HG02642 (cell line): Measurements from ENCODE around the gene PPT2.
"Not testable (repeated sequence)": the region's sequence is repeated elsewhere in the genome, so short reads cannot be mapped to it uniquely, and the experiment has no call there.

ENCODE experiments used
- ATAC-seq: cut with Tn5 transposase; IDR thresholded peaks from one replicate; pipeline ENCODE4 v1.9.1; 2021; ENCODE audit warnings: mild to moderate bottlenecking; ENCODE audit not compliant: unreplicated experiment, poor library complexity

Gene PPT2

DNA sequence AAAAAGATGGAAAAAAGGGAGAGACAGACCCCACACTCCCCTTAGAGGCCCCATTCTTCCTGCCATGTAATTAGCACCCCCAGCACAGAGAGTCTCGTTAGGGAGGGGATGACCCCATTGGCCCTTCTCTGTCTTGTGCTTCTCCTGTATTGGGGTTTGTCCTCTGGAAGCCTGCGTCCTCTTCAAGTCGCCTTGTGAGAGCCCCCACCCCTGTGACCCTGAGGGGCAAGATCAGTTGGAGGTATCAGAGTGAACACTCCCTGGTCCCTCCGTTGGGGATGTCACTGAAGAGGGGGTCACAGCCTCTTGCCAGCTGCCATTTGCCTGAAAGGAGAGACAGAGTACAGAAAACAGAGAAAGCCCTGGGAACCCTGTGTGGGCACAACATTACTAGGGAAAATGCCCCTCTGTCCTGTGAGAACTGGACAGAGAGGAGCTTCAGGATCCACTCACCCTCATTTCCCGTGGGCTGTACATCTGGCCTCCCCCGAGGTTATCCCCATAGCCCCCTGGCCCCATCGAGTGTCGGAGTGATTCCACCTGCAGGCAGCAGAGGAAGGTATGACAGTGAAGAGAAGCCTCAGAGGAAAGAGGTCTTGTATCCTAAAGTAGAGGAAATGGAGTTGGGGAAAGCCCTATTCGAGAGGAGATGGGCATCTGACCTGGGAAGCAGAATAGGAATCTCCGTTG is 32.4 kb downstream of the PPT2 start:
- ATAC-seq: not testable (repeated sequence)

DNA sequence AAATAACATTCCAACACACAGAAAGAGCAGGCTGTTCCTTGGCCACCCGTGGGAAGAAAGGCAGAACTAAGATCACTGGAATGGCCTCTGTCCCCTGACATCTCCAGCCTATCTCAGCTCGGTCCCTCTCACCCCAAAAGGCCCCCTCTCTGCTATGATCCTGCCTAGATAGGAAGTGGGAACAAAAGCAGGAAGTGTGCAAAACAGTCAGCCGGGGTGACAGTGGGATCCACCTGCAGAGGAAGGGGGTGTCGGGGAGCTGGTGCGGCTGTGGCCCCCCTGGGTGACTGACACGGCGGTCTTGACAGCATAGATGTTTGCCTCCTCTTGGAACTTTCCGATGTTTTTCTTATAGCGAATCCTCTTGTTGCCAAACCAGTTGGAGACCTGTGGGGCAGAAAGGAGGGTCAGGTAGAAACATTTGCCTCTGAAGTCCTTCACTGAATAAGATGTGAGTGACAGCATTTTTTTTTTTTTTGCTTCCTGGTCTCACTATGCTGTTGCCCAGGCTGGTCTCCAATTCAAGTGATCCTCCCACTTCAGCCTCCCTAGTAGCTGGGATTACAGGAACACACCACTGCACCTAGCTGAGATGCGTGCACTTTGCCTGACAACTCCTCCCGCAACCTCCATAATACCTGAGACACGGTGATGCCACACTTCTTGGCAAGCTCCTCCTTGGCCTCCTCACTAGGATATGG is 33.2 kb downstream of the PPT2 start:
- no peak for ATAC-seq

DNA sequence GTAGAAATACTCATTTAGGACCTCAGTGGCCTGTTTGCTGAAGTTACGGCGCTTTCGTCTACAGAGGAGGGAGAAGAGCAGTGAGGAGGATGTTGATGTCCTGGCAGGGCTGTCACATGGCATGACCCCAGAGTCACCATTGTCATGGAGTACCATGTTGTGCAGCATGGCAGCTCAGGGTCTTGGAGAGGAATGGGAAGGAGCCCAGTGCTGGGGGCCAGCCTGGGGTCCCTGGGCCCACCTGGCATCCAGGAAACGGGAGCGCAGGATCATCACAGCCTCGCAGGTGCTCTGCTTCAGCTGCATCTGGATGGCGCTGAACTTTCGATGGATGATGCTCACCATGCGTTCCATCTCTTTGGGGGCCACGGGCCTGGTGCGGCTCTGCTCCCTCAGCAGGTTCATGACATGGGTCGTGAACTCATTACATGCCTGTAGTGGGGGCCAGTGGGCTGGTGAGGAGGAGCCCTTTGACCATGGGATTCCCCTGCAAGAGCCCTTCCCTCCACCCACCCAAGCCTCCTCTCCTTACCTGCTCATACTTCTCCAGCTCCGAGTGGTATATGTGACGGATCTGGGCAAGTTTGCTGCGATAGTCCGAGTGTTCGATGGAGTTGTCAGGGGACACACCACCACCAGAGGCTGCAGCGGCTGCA is 33.9 kb downstream of the PPT2 start:
- not testable (repeated sequence) for ATAC-seq

GRCh38 chr6:32188381-32189068 is 34.6 kb downstream of the PPT2 start:
- ATAC-seq: no peak

DNA sequence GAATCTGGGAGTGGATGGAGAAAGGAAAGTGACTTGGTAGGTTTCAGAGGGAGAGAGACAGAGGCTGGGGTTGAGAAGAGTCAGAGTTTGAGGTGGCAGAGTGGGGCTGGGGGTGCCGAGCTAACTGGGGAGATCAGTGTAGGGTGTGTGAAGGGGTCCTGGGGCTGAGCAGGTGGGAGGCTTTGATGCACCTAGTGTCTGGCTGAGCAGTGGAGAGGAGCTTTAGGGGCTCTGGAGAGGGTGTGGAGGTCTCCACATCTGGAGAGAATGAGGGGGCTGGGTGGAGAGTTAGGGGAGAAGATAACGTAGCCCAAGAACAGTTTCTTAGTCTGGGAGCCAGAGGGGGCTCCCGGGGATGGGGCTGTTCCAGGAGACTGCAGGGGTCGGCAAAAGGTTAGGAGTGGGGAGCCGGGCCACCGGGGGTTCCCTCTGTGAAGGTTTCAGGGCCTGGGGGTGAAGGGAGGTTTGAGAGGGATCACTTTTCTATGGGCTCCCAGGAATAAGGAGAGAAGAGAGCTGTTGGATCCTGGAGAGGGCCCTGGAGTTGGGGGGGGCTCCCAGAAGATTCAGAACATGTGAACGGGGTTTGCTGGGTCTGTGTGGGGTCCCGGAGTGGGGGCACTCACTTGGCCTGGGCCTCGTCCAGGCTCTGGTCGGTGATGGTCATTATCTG is 35.3 kb downstream of the PPT2 start:
- ATAC-seq: no peak

GRCh38 chr6:32189742-32190053 is 35.8 kb downstream of the PPT2 start:
- no peak for ATAC-seq

DNA sequence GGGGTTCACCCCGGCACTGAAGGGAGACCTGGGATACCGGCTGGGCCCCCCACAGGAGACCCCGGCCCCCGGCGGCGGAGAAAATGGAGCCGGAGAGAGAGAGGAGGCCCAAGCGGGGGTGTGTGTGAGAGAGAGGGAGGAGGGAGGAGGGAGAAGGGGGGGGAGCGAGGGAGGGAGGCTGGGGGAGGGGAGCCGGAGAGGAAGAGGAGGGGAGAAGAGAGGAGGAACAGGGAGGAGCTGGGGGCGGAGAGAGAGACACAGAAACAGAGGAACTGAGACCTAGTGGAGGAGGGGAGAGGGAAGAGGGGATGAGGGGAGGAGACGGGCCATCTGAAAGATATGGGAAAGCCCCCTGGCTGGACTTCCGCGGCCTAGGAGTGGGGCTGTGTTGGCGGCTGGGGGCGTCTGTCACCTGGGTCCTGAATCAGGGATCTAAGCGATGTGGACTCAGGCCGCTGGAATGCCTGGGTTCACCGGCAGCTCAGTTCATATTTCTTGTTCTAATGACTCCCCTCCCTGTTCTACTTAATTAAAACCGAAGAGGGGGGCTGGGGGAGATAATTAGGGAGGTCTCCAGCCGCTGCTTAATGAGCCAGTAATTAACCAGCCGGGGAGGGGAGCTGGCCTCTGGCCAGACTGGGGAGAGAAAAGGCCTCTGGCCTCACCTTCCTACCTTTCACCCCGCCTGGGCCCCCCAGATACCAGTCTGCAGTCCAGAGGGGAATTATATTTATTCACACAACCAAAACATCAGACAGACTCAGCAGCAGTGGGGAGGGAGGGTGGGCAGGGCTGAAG is 36.3 kb downstream of the PPT2 start, which contains the start of gene PBX2:
TSS of gene PBX2 (minus strand) at position 149 of the 798 bp plus-strand sequence. CDS start 287 bp downstream, outside the sequence.
- peak; percentile 69 for ATAC-seq

DNA sequence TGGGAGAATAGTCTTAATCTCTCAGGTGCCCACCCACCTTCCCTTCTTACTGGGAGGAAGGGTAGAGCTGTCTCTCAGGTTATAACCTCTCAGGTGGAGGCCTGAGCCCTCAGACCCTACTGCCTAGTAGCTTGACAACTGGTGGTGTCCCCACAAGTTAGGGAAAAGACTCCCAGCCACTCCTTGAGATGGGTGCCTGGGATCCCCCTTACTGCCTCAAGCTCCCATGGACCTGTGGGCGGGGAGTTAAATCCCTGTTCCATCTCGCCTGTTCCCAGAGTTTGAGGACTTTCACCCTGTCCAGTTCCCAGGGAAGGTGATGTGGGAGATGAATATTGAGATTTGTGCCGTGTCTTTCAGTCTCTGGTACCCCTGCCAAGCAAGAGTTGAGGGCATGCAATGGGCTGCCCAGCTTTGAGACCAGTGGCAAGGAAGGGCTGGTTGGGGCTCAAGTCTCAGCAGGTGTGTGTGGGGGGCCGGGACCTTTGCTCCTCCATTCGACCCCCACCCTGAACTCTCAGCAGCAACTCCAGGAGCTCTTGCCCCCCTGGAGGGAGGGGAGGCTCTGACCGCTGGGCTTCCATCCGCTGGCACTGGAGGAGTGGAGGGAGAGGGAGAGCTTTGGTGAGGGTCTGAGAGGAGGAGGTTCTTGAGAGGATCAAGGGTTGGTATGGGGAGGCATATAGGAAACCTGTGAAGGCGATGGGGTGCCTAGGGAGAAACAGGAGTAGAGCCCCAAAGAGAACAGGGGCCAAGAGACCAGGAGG is 37.2 kb downstream of the PPT2 start:
- no peak for ATAC-seq

DNA sequence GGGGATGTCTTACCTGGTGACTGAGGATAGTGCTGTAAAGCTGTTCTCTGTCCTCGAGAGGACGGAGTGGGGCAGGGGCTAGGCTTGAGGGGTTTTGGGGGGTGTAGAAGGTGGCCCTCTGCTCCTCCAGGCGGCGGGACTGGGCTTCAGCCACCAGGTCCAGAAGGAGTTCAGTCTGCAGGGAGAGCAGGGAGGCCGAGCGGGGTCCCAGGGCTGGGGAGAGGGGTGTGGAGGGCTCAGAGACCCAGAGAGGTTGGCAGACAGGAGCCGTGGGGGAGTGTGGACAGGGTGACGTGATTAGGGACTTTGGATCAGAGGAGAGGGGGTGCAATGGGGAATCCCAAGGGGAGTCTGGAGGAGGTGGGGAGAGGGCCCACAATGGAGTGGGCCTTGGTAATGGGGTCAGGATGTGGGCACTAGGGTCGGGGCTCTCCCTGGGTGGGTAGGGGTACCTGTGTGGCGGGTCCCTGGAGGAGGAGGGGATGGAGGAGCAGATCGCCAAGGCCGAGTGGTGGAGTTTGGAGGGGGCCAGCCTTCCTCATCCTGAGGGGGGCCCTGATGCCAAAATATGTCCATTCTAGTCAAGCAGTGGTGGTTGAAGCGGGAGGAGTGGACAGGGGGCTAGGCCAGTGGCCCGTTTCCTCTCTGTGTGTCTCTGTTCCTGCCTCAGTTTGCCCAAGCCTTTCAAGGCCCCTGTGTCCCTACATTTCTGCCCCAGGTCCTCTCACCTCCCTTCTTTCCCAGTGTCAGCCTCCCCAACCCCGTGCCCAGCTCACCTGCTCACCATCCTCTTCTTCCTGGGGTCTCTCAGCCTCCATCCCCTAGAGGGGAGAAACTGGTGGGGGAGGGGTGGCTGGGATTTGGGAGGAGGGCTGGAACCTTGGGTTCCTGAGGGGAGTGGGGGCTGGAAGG is 38.0 kb downstream of the PPT2 start:
- ATAC-seq: no peak

DNA sequence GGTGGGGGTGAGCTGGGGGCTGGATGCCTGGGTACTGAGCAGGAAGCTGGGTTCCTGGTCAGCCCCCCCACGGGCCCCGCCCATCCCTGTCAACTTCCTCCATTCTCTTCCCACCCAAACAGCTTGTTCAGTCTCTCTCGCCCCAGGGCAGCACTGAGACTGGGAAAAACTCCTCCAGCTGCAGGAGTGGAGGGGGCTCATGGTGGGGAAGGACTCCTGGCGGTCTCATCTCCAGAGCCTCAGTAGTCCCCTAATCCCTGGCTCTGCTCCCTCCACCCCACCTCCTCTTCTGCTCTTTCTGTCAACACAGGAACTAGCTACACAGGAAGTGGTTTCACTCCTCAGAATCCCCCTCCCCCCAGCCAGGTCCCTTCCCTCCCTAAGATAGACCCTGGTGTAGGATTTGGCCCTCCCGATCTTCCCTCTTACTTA is 38.7 kb downstream of the PPT2 start, which contains the start of gene GPSM3:
TSS of gene GPSM3 (minus strand) at position 36 of the 432 bp plus-strand sequence. CDS start 130 bp downstream, outside the sequence.
- no peak for ATAC-seq

- not testable (repeated sequence) for ATAC-seq
These were observed 39.2 kb downstream of the PPT2 start for GRCh38 chr6:32193096-32193495.

GRCh38 chr6:32194388-32194787 is 40.4 kb downstream of the PPT2 start:
- no peak for ATAC-seq

- no peak for ATAC-seq
These were observed 41.1 kb downstream of the PPT2 start for GRCh38 chr6:32194825-32195651.

GRCh38 chr6:32195652-32195901 is 41.6 kb downstream of the PPT2 start:
- ATAC-seq: peak; percentile 80

DNA sequence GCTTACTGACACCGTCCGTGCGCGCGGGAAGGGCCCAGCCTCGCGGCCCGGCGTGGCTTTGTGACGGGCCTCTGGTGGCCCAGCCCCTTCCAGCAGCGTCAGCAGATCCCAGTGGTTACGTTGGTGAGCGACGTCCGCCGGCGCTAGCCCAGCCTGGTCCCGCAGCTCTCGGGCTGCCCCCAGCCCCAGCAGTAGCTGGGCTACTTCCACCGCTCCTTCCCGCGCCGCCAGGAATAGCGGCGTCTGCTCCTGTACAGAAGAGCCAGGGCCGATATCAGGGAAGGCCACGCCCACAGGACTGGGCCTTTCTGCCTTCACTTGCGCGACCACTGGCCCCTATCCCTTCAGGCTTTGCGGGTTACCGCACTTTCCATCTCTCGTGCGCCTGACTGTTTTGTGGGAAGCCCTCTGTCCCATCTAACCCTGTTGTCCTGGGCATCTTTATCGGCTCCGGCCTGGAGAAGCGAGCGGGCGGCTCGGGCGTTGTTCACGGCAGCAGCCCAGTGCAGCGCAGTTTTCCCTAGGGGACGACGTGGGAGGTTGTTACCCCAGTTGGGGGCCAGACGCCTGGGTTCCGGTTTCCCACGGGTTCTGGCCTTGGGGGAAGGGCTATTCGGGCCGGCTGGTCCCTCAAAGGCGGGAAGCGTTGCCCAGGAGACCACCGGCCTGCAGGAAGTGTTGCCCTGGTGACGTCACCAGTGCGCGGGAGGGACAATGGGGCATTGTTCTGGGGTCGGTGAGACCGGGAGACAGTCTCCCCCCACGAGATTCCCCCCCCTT is 42.2 kb downstream of the PPT2 start:
- ATAC-seq: peak; percentile 20
